KOPT-K1 (cell line): ENCODE measurements around the gene RPS6KA2.

Source experiments
- H3K27ac ChIP-seq: fragments of 200-600 bp; sonication (generic); 2 replicates; pipeline ENCODE4 v1.5.1; 2016; ENCODE audit warnings: antibody characterized with exemption, mild to moderate bottlenecking, low read depth, low read length; ENCODE audit not compliant: poor library complexity, severe bottlenecking
- H3K36me3 ChIP-seq: fragments of 200-600 bp; sonication (generic); 2 replicates; pipeline ENCODE4 v1.5.1; 2017; ENCODE audit warnings: antibody characterized with exemption, mild to moderate bottlenecking, low read length, moderate library complexity; ENCODE audit not compliant: insufficient read depth
- H3K9me3 ChIP-seq: fragments of 200-600 bp; sonication (generic); 2 replicates; pipeline ENCODE4 v1.5.1; 2017; ENCODE audit warnings: antibody characterized with exemption, low read length, mild to moderate bottlenecking; ENCODE audit not compliant: insufficient read depth, poor library complexity, severe bottlenecking

The RPS6KA2 gene

GRCh38 chr6:166437661-166438060, 189.4 kb downstream of the RPS6KA2 start:
- peak overlapping the region; percentile 21 for H3K27ac ChIP-seq
- no peaks in the 10 kb centered on the region for H3K36me3 ChIP-seq
- H3K9me3 ChIP-seq: no peaks in the 10 kb centered on the region

DNA sequence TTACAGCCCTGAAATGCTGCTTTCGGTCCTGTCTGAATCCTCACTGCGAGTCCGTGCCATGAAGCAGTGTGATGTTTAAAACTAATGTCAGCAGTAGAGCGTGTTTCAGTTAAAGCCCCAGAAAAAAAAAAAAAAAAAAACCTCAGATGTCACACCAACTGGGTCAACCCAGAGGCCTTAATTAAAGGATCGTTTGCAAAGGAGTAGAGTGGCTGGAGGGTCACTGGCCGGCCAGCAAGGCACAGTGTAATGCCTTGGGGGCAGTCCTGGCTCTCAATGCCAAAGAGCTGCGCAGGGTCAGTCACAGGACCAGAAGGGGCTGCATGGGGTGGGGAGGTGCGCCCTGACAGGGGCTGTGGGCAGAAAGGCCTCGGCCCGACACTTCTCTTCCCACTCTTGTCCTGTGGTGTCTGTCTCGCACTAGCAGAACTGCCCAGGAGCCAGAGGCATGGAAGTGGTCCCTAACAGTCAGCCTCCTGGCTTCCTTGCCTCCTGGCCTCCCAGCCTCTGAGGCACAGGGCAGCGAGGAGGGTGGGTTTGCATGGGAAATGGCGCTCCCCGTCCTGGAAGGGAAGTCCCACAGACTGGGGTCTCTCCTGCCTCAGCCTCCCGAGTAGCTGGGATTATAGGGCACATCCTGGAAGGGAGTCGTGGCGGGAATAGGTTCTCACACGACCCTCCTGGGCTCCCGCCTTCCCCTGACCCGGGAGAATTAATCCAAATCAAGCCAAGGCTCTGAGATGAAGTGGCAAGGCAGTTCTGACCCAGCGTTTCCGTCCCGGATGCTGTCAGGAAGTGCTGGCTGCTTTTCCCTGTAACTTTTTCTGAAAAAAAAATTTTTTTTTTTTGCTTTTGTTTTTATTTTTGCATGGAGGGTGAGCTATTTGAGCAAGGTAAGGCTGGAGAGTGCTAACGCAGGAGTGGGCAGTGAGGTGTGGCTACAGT, 190.6 kb downstream of the RPS6KA2 start:
- no peaks in the 10 kb centered on the region for H3K9me3 ChIP-seq
- peak overlapping the region; percentile 45 for H3K27ac ChIP-seq
- no peaks in the 10 kb centered on the region for H3K36me3 ChIP-seq

DNA sequence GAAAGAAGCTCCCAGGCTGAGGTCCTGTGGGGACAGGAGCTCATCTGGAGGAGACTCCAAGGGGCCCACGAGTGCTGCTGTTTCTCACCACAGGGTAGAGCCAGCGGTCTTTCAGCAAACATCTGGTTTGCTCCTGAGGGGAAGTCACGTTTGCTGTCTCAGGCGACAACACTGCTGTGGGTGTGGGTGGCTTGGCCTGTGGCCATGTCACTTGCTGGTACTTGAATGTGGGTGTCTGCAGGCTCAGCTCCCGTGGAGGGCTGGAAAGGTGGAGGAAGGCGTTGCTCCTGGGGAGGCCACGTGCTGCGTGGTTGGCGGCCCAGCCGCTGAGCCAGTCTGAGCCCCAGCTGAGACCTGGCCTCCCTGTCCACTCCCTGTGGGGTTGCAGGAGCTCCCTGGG, 191.5 kb downstream of the RPS6KA2 start:
- Histone ChIP-seq H3K36me3 (no peaks in the 10 kb centered on the region), H3K9me3 (no peaks in the 10 kb centered on the region), H3K27ac (peak overlapping the region; percentile 45)

- H3K9me3 ChIP-seq: no peaks in the 10 kb centered on the region
- no peaks in the 10 kb centered on the region for H3K36me3 ChIP-seq
- no peak overlapping the region for H3K27ac ChIP-seq
Observed at GRCh38 chr6:166434336-166434735, 192.7 kb downstream of the RPS6KA2 start.

DNA sequence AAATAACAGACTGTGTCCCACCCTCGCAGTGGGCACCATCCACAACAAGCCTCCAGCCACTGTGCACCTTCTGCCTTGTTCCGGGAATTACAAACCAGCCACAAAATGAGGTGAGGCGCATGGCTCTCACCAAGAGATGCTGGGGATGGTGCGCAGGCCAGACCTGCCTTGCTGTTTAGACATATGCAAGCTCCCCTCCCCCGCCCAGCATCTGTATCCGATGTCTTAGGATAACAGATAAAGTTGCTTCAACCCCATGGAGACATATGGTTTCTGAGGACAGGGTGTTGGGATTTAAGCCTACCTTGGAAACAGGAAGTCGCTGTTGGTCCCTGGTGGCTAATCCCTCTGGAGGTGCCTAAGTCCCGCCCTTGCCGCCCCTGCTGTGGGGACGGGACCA, 194.0 kb downstream of the RPS6KA2 start:
- Histone ChIP-seq H3K36me3 (no peaks in the 10 kb centered on the region), H3K27ac (no peak overlapping the region), H3K9me3 (no peaks in the 10 kb centered on the region)

GRCh38 chr6:166430269-166430668, 196.8 kb downstream of the RPS6KA2 start:
- Histone ChIP-seq H3K36me3 (no peaks in the 10 kb centered on the region), H3K27ac (no peak overlapping the region), H3K9me3 (no peaks in the 10 kb centered on the region)

DNA sequence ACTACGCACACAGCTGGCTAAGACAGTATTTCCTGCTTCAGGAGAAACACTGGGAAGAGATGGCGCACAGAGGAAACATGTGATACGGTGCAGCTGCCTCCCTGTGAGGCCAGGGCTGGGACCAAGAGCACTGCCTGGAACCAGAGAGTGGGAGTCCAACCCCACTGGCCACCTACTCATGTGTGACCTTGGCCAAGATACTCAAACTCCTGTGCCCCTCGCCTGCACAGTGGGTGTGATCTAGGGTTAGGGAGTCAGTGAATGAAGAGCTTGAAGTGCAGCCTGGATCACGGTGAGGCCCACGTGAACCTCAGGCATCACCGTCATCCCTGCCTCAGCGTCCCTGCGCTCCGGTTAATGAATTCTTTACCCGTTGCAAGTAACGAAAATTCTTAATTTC, 202.6 kb downstream of the RPS6KA2 start:
- no peaks in the 10 kb centered on the region for H3K9me3 ChIP-seq
- no peak overlapping the region for H3K27ac ChIP-seq
- H3K36me3 ChIP-seq: no peaks in the 10 kb centered on the region

- H3K36me3 ChIP-seq: no peaks in the 10 kb centered on the region
Observed at GRCh38 chr6:166423781-166424180, 203.3 kb downstream of the RPS6KA2 start.

DNA sequence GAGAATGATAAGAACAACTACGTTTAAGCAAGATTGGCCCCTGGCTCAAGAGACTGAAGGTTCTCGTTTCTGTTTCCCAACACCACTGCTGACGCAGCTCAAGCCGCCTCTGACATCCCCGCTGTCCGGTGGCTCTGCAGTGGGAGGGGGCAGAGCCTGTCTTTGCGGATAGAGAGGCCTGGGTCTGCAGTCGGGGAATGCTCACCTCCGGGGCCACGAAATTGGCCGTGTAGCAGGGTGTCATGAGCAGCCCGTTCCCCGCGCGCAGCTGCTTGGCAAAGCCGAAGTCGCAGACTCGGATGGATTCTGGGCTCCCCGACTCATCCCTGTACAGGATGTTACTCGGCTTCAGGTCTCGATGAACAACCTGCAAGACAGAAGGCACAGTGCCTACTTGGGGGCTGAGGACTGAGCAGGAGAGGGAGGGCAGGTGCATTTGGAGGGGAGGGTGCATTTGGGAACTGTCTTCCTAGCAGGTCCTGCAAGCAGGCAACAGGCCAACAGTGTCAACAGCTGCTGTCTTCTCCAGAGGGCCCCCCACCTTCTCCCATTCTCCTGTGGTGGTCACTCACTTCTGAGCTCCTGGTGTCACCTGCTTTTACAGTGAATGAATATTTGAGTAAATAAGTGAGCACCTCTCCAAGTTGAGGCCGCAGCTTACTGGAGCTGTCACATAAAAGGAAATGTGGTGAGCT, 203.9 kb downstream of the RPS6KA2 start:
- Histone ChIP-seq H3K27ac (no peak overlapping the region), H3K9me3 (no peaks in the 10 kb centered on the region), H3K36me3 (no peaks in the 10 kb centered on the region)

More at GRCh38 chr6:166423781-166424180, 203.3 kb downstream of the RPS6KA2 start:
- no peak overlapping the region for H3K27ac ChIP-seq
- H3K9me3 ChIP-seq: no peaks in the 10 kb centered on the region

GRCh38 chr6:166422201-166422940, 204.7 kb downstream of the RPS6KA2 start:
- no peaks in the 10 kb centered on the region for H3K9me3 ChIP-seq
- H3K36me3 ChIP-seq: no peaks in the 10 kb centered on the region
- no peak overlapping the region for H3K27ac ChIP-seq

DNA sequence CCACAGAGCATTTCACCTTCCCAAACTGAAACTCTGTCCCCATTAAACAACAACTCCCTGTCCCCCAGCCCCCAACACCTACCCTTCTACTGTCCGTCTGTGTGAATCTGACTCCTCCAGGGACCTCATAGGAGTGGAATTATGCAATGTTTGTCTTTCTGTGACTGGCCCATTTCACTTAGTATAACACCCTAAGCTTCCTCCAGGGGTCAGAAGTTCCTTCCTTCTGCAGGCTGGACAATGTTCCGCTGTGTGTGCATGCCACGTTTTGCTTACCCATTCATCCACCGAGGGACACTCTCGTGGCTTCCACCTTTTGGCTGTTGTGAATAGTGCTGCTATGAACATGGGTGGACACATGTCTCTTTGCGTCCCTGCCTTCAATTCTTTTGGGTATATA, 206.7 kb downstream of the RPS6KA2 start:
- Histone ChIP-seq H3K9me3 (no peaks in the 10 kb centered on the region), H3K36me3 (no peaks in the 10 kb centered on the region), H3K27ac (peak overlapping the region; percentile 66)

- H3K27ac ChIP-seq: peak overlapping the region; percentile 66
- no peaks in the 10 kb centered on the region for H3K36me3 ChIP-seq
- no peaks in the 10 kb centered on the region for H3K9me3 ChIP-seq
Observed at GRCh38 chr6:166419717-166420116, 207.3 kb downstream of the RPS6KA2 start.

DNA sequence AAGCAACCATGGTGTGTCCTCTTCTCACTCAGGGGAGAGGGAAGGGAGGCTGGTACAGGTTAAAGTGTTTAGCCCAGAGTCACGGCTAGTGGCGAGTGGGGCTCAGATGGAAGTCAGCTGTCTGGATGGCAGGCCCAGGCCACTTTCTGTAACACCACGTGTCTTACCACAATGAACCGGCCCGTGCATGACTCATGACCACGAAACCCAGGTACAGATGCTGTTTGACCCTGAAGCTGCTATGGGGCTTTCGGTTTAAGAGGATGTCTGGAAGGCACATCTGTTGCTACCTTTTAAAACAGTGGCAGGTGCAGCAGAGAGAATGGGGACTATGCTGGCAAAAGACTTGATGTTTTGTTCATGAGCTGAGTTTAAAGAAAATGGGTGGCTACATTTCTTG, 207.8 kb downstream of the RPS6KA2 start:
- H3K9me3 ChIP-seq: no peaks in the 10 kb centered on the region
- no peaks in the 10 kb centered on the region for H3K36me3 ChIP-seq
- H3K27ac ChIP-seq: peak overlapping the region; percentile 66

- Histone ChIP-seq H3K27ac (peak overlapping the region; percentile 66), H3K9me3 (no peaks in the 10 kb centered on the region), H3K36me3 (no peaks in the 10 kb centered on the region)
Observed at GRCh38 chr6:166418691-166419143, 208.3 kb downstream of the RPS6KA2 start.

DNA sequence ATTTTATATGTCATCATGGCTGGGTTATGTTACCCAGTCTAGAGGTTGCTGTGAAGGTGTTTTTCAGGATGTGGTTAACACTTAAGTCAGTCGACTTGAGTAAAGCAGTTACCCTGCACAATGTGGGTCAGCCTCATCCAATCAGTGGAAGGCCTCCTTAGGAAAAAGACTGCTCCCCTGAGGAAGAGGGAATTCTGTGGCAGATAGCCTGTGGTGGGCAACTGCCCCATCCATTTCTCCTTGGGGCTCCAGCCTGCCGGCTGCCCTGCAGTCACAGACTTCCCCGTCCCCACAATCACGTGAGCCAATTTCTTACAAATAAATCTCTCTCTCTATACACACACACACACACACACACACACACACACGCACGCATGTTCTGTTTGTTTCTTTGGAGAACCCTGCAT, 209.8 kb downstream of the RPS6KA2 start:
- H3K27ac ChIP-seq: peak overlapping the region; percentile 62
- H3K9me3 ChIP-seq: no peaks in the 10 kb centered on the region
- H3K36me3 ChIP-seq: no peaks in the 10 kb centered on the region
